ENCODE measurements around the gene ZNF668. TPM values are rescaled to one million over a fixed set of nuclear protein-coding genes. Genes with fewer than 3 reads are reported as not detected.
A peak's percentile ranks its signal among the peaks of the same experiment; 100 is the strongest.

ZNF668 gene
- total and polyA plus RNA-seq, 7 donors, result 4.8 to 12.5 (median 6.4) TPM

GRCh38 chr16:31082368-31083045 is 8.5 kb upstream of the ZNF668 start:
- WGBS, 2 donors, result 76 to 86% methylated on average over 14 of the region's 14 CpGs
- Histone ChIP-seq H3K36me3 (peaks cover 39 to 93% (median 43%) of the 10 kb centered on the region in 4 donors), H3K9me3 (no peaks in the 10 kb centered on the region), H3K4me1 (no peaks in the 10 kb centered on the region), H3K4me3 (no peak overlapping the region), H3K27me3 (no peaks in the 10 kb centered on the region), H3K27ac (no peak overlapping the region)
- DNase-seq, result peak; percentile 55
- intact Hi-C loops (cut with DNase I), result no loop called here
- TF ChIP-seq POLR2AphosphoS5 (IDR thresholded peaks at IDR 0.05), result no peak
- no peak for TF ChIP-seq CTCF (IDR thresholded peaks at IDR 0.05)
- no peak for TF ChIP-seq EP300 (IDR thresholded peaks at IDR 0.05)
- no peak for TF ChIP-seq POLR2A (IDR thresholded peaks at IDR 0.05)

- TF ChIP-seq POLR2A (IDR thresholded peaks at IDR 0.05) (no peak), POLR2AphosphoS5 (IDR thresholded peaks at IDR 0.05) (no peak), CTCF (IDR thresholded peaks at IDR 0.05) (no peak), EP300 (IDR thresholded peaks at IDR 0.05) (no peak)
- H3K36me3 ChIP-seq, result peaks cover 48 to 97% (median 50%) of the 10 kb centered on the region in 4 donors
- no peaks in the 10 kb centered on the region for H3K27me3 ChIP-seq
- H3K9me3 ChIP-seq, result no peaks in the 10 kb centered on the region
- no peaks in the 10 kb centered on the region for H3K4me1 ChIP-seq
- no peak overlapping the region for H3K27ac ChIP-seq
- intact Hi-C loops (cut with DNase I), result no loop called here
- 84 to 89% methylated on average over 26 of the region's 26 CpGs for WGBS, 2 donors
- H3K4me3 ChIP-seq, result no peak overlapping the region
- peak; percentile 68 for DNase-seq
Measured at GRCh38 chr16:31081428-31082351, 7.7 kb upstream of the ZNF668 start.

- Histone ChIP-seq H3K36me3 (peaks cover 52 to 98% (median 55%) of the 10 kb centered on the region in 4 donors), H3K27ac (no peak overlapping the region), H3K4me3 (no peak overlapping the region), H3K4me1 (peaks cover 0 to 2% (median 0%) of the 10 kb centered on the region in 4 donors), H3K9me3 (no peaks in the 10 kb centered on the region), H3K27me3 (no peaks in the 10 kb centered on the region)
- intact Hi-C loops (cut with DNase I), result no loop called here
- TF ChIP-seq EP300 (IDR thresholded peaks at IDR 0.05) (no peak), CTCF (IDR thresholded peaks at IDR 0.05) (no peak), POLR2AphosphoS5 (IDR thresholded peaks at IDR 0.05) (no peak), POLR2A (IDR thresholded peaks at IDR 0.05) (no peak)
- DNase-seq, result peak; percentile 60
- WGBS, 2 donors, result 93 to 94% methylated on average over 13 of the region's 13 CpGs
Measured at GRCh38 chr16:31080756-31081419, 6.8 kb upstream of the ZNF668 start.

GRCh38 chr16:31080035-31080629 is 6.1 kb upstream of the ZNF668 start:
- DNase-seq, result peak; percentile 57
- Histone ChIP-seq H3K36me3 (peaks cover 49 to 91% (median 55%) of the 10 kb centered on the region in 4 donors), H3K27me3 (no peaks in the 10 kb centered on the region), H3K4me1 (peaks cover 0 to 9% (median 5%) of the 10 kb centered on the region in 4 donors), H3K9me3 (no peaks in the 10 kb centered on the region), H3K27ac (no peak overlapping the region), H3K4me3 (no peak overlapping the region)
- intact Hi-C loops (cut with DNase I), result no loop called here
- TF ChIP-seq POLR2A (IDR thresholded peaks at IDR 0.05) (no peak), CTCF (IDR thresholded peaks at IDR 0.05) (no peak), EP300 (IDR thresholded peaks at IDR 0.05) (no peak), POLR2AphosphoS5 (IDR thresholded peaks at IDR 0.05) (no peak)
- WGBS, 2 donors, result 97% methylated on average over 40 of the region's 40 CpGs

Data from sigmoid colon (tissue), 7 donors.